Naive thymus-derived CD4-positive, alpha-beta T cell (primary cell): ENCODE measurements around the gene MACF1. TPM values are rescaled to one million over a fixed set of nuclear protein-coding genes. Genes with fewer than 3 reads are reported as not detected.

Source experiments
- ATAC-seq: fragments of 150-1000 bp; cut with Tn5 transposase; 2 replicates; pipeline ENCODE4 v1.10.0; 2021; ENCODE audit warnings: mild to moderate bottlenecking, moderate library complexity
- CTCF ChIA-PET: fragments of 350-600 bp; sonication (Branson Sonifier 250); formaldehyde crosslinking; loops from one replicate; lab custom pipeline; 2021; ENCODE audit warnings: antibody characterized with exemption; lab: Charles Lee
- POLR2A ChIA-PET: fragments of 350-600 bp; sonication (Branson Sonifier 250); formaldehyde crosslinking; loops from one replicate; lab custom pipeline; 2021; ENCODE audit warnings: antibody characterized with exemption, inconsistent platforms; lab: Charles Lee
- DNase-seq, 9 donors: peaks; one replicate each; pipeline versions ENCODE4 v3.0.0 to v3.0.0-alpha.2; 2020 to 2022; ENCODE audit warnings: mixed read lengths in 1 of 9
- H3K27ac ChIP-seq: one replicate; pipeline ENCODE4 v1.7.0; 2013; ENCODE audit warnings: mild to moderate bottlenecking, low read depth, low read length, moderate library complexity
- H3K27me3 ChIP-seq, 2 donors: one replicate each; pipeline ENCODE4 v1.7.0; 2013; ENCODE audit warnings: low read length in 2 of 2, mild to moderate bottlenecking in 2 of 2, moderate library complexity in 2 of 2; ENCODE audit not compliant: control insufficient read depth in 2 of 2, insufficient read depth in 2 of 2
- H3K36me3 ChIP-seq, 3 experiments: 1 replicate in 2 of 3; 2 replicates in 1 of 3; pipeline ENCODE4 v1.7.0; 2013; ENCODE audit warnings: low read length in 3 of 3, mild to moderate bottlenecking in 3 of 3, moderate library complexity in 1 of 3; ENCODE audit not compliant: insufficient read depth in 3 of 3, control insufficient read depth in 2 of 3
- H3K4me1 ChIP-seq, 2 donors: one replicate each; pipeline ENCODE4 v1.7.0; 2013; ENCODE audit warnings: low read length in 2 of 2, mild to moderate bottlenecking in 2 of 2, moderate library complexity in 1 of 2; ENCODE audit not compliant: control insufficient read depth in 2 of 2, insufficient read depth in 2 of 2
- H3K4me3 ChIP-seq: 2 replicates; pipeline ENCODE4 v1.7.0; 2013; ENCODE audit warnings: mild to moderate bottlenecking, low read length
- H3K9me3 ChIP-seq, 3 experiments: 1 replicate in 2 of 3; 2 replicates in 1 of 3; pipeline ENCODE4 v1.7.0; 2013; ENCODE audit warnings: low read length in 3 of 3; ENCODE audit not compliant: control insufficient read depth in 2 of 3
- H3K27ac Mint-ChIP-seq, 9 donors: one replicate each; pipeline ENCODE4 v1.8.0; 2020 to 2022; ENCODE audit warnings: mixed read lengths in 9 of 9, mild to moderate bottlenecking in 8 of 9, moderate library complexity in 5 of 9, inconsistent platforms in 2 of 9
- H3K27me3 Mint-ChIP-seq, 5 donors: one replicate each; pipeline ENCODE4 v1.8.0; 2021 to 2022; ENCODE audit warnings: mixed read lengths in 5 of 5, mild to moderate bottlenecking in 1 of 5
- H3K36me3 Mint-ChIP-seq, 5 donors: one replicate each; pipeline ENCODE4 v1.8.0; 2020 to 2022; ENCODE audit warnings: mixed read lengths in 5 of 5, mild to moderate bottlenecking in 3 of 5, inconsistent platforms in 1 of 5
- H3K4me1 Mint-ChIP-seq, 7 donors: one replicate each; pipeline ENCODE4 v1.8.0; 2020 to 2022; ENCODE audit warnings: mixed read lengths in 7 of 7, mild to moderate bottlenecking in 3 of 7, inconsistent platforms in 1 of 7
- H3K4me3 Mint-ChIP-seq, 10 donors: one replicate each; pipeline ENCODE4 v1.8.0; 2020 to 2022; ENCODE audit warnings: mild to moderate bottlenecking in 10 of 10, mixed read lengths in 10 of 10, moderate library complexity in 6 of 10, inconsistent platforms in 2 of 10
- H3K9me3 Mint-ChIP-seq, 11 donors: one replicate each; pipeline ENCODE4 v1.8.0; 2020 to 2022; ENCODE audit warnings: mixed read lengths in 11 of 11, mild to moderate bottlenecking in 4 of 11, inconsistent platforms in 1 of 11, moderate library complexity in 1 of 11
- intact Hi-C, 2 donors: fragments of 100-400 bp; cut with micrococcal nuclease; formaldehyde crosslinking; loops; one replicate each; pipeline ENCODE4 v1.15.1; 2023
- polyA plus RNA-seq, 2 donors: library from polyadenylated mRNA; unstranded; fragments of 300-500 nt; fragmentation: Illumina TruSeq; gene quantifications; one replicate each; pipeline ENCODE4 v1.2.3, GENCODE V29; 2021
- total RNA-seq, 6 experiments: library from RNA in 5 of 6; stranded (reverse) in 5 of 6; gene quantifications; 1 replicate in 5 of 6; 2 replicates in 1 of 6; pipeline ENCODE4 v1.2.3 and lab custom pipeline; 2021 to 2026

Gene MACF1
- total and polyA plus RNA-seq, 7 experiments from 2014 or later: 21.2 to 409 (median 288) TPM

DNA sequence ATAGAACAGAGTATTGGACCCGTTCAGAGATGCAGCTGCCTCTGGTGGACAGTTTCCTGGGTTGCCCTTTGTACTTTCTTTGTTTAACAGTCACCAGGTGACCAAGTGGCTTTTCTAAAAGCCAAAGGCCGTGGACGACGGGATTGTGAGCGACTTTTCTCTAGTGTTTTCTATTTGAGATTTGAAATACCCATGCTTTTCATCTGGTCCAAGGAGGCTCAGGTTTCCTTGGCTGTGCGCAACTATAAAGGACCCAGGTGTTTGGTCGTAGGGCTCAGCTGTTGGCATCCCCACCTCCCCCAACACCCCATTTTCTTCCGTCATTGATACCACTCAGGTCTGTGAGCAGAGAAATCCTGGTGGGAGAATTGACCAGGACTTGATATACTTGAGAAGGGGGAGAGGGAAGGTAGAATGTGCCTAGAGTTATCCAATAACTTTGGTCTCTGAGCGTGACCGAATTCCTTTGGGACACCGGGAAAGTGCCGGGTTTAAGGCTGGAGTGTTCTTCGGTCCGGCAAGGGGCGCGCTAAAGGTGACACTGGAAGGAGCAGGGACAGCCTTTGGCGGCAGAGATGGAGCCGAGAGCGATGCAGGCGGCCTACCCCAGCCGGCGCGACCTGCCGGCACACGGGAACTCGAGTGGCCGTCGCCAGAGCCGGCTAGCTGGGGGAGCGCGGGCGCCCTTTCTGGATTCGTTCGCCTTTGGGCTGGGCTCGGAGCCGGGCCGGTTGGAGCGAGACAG lies 203.6 kb downstream of the MACF1 start:
- intact Hi-C loops: loop anchor here (2.0 to 10.0 kb wide), 6 partner anchors 13 to 533 kb away; partner anchors contain the start of genes MYCBP (in 1 of the 2) and NDUFS5 (in 1 of the 2)
- H3K9me3 ChIP-seq: no peaks in the 10 kb centered on the region
- H3K27me3 ChIP-seq: no peaks in the 10 kb centered on the region
- no peaks in the 10 kb centered on the region for H3K9me3 Mint-ChIP-seq
- DNase-seq (no peak), ATAC-seq (no peak)
- ChIA-PET CTCF (no interaction called here), POLR2A (interaction anchor here (0.5 to 2.2 kb wide), 2 partner anchors 9 to 15 kb away, joined by 5 to 9 read pairs; no protein-coding TSS in a partner anchor)
- no peaks in the 10 kb centered on the region for H3K27me3 Mint-ChIP-seq
- H3K27ac Mint-ChIP-seq: peak overlapping the region in 8 of 9 donors; percentile 59 to 93 (median 77)
- H3K4me3 Mint-ChIP-seq: peak overlapping the region; percentile 88 to 94 (median 91)
- H3K4me1 ChIP-seq: peaks cover 16 to 34% of the 10 kb centered on the region in 2 donors
- H3K4me3 ChIP-seq: peak overlapping the region; percentile 54
- peaks cover 0 to 11% (median 8%) of the 10 kb centered on the region in 3 experiments for H3K36me3 ChIP-seq
- H3K4me1 Mint-ChIP-seq: peaks cover 34 to 72% (median 63%) of the 10 kb centered on the region in 7 donors
- H3K27ac ChIP-seq: peak overlapping the region; percentile 69
- H3K36me3 Mint-ChIP-seq: peaks cover 0 to 10% (median 6%) of the 10 kb centered on the region in 5 donors

DNA sequence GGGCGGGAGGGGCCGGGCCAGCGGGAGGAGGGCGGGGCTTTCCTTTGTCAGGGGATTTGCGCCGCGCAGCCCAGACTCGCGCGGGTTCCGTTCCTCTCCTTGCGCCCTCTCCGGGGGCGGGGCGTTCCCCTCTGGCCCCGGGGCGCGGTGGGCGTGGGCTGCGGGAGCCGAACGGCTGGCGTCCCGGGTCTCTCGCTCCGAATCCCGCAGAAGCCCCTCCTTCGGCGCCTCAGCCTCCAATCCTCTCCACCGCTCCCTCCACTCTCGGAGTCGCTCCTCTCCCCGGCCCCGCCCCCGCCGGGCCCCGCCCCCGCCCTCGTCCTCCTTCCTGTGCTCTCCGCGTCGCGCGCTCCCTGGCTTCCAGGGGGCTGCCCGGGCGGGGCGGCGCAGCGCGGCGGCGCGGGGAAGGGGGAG lies 204.2 kb downstream of the MACF1 start:
- DNase-seq (peak; percentile 59 to 89 (median 72)), ATAC-seq (peak; percentile 92)
- POLR2A ChIA-PET: interaction anchor here (2.2 kb wide), 1 partner anchor 16 kb away, joined by 9 read pairs; no protein-coding TSS in a partner anchor
- H3K4me1 ChIP-seq: peaks cover 16 to 34% of the 10 kb centered on the region in 2 donors
- H3K4me3 ChIP-seq: peak overlapping the region; percentile 54
- Mint-ChIP-seq H3K9me3 (no peaks in the 10 kb centered on the region), H3K27ac (peak overlapping the region in 2 of 9 donors; percentile 59 to 88), H3K27me3 (no peaks in the 10 kb centered on the region), H3K4me3 (peak overlapping the region in 8 of 10 donors; percentile 81 to 94 (median 90)), H3K4me1 (peaks cover 36 to 69% (median 63%) of the 10 kb centered on the region in 7 donors), H3K36me3 (peaks cover 0 to 7% (median 4%) of the 10 kb centered on the region in 5 donors)
- H3K27me3 ChIP-seq: no peaks in the 10 kb centered on the region
- H3K36me3 ChIP-seq: peaks cover 0 to 11% (median 8%) of the 10 kb centered on the region in 3 experiments
- H3K27ac ChIP-seq: peak overlapping the region; percentile 73
- intact Hi-C loops: loop anchor here (2.0 to 10.0 kb wide), 6 partner anchors 14 to 534 kb away; partner anchors contain the start of genes MYCBP (in 1 of the 2) and NDUFS5 (in 1 of the 2)
- CTCF ChIA-PET: no interaction called here
- no peaks in the 10 kb centered on the region for H3K9me3 ChIP-seq

DNA sequence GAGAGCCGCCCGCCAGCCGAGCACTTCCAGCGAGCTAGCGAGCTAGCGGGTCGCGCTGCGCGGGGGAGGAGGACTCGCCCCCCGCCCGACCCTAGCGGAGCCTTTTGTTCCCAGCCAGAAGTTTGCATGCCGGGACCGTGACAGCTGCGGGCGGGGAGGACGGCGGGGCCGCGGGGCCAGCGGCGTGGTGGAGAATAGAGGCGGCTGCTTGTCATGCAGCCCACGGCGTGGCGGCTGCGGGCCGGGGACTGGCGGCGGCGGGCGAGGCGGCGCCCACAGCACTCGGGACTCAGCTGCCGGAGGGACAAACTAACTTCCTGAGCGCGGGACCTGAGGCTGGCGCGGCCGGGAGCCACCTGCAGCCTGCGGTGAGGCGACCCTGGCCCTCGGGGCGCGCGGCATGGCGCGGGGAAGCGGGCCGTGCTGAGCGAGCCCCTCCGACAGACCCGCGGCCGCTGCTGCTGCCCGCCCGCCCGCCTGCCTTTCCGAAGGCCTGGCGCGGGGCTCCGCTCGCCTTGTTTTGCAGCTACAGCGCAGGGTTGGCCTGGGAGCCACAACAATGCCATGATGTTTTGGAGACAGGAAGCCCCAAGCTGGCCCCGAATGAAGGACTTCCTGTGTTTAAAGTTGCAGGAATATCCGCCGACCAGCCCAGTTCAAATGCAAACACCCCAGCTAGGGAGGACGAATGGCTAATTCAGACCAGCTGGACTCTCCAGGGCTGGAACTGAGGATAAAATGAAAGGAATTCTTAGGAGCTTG lies 204.7 kb downstream of the MACF1 start:
- ChIA-PET POLR2A (interaction anchor here (0.5 to 2.2 kb wide), 7 partner anchors 9 to 128 kb away, joined by 3 to 9 read pairs (median 5); no protein-coding TSS in a partner anchor), CTCF (interaction anchor here (0.7 to 3.8 kb wide), 11 partner anchors 9 to 311 kb away, joined by 3 to 13 read pairs (median 7); no protein-coding TSS in a partner anchor)
- peak overlapping the region; percentile 75 to 94 (median 86) for H3K4me3 Mint-ChIP-seq
- H3K4me1 Mint-ChIP-seq: peaks cover 41 to 73% (median 65%) of the 10 kb centered on the region in 7 donors
- no peaks in the 10 kb centered on the region for H3K9me3 Mint-ChIP-seq
- peaks cover 0 to 17% (median 8%) of the 10 kb centered on the region in 3 experiments for H3K36me3 ChIP-seq
- H3K4me1 ChIP-seq: peaks cover 16 to 34% of the 10 kb centered on the region in 2 donors
- H3K27ac ChIP-seq: peak overlapping the region; percentile 73
- H3K9me3 ChIP-seq: no peaks in the 10 kb centered on the region
- H3K36me3 Mint-ChIP-seq: peaks cover 0 to 9% (median 4%) of the 10 kb centered on the region in 5 donors
- no peaks in the 10 kb centered on the region for H3K27me3 ChIP-seq
- H3K4me3 ChIP-seq: peak overlapping the region; percentile 47
- DNase-seq (peak in 3 of 9 donors; percentile 10 to 17 (median 16)), ATAC-seq (no peak)
- H3K27ac Mint-ChIP-seq: peak overlapping the region in 8 of 9 donors; percentile 11 to 84 (median 42)
- no peaks in the 10 kb centered on the region for H3K27me3 Mint-ChIP-seq
- intact Hi-C loops: loop anchor here (2.0 to 10.0 kb wide), 6 partner anchors 14 to 534 kb away; partner anchors contain the start of genes MYCBP (in 1 of the 2) and NDUFS5 (in 1 of the 2)

- no peaks in the 10 kb centered on the region for H3K27me3 ChIP-seq
- POLR2A ChIA-PET: interaction anchor here (0.6 to 1.5 kb wide), 3 partner anchors 25 to 238 kb away, joined by 3 to 5 read pairs (median 5); no protein-coding TSS in a partner anchor
- Mint-ChIP-seq H3K36me3 (peaks cover 0 to 21% (median 5%) of the 10 kb centered on the region in 5 donors), H3K9me3 (no peaks in the 10 kb centered on the region), H3K27me3 (no peaks in the 10 kb centered on the region), H3K4me3 (peak overlapping the region in 7 of 10 donors; percentile 0 to 89 (median 61)), H3K27ac (peak overlapping the region in 7 of 9 donors; percentile 4 to 76 (median 49)), H3K4me1 (peaks cover 36 to 72% (median 65%) of the 10 kb centered on the region in 7 donors)
- peaks cover 0 to 18% (median 8%) of the 10 kb centered on the region in 3 experiments for H3K36me3 ChIP-seq
- DNase-seq (peak; percentile 26 to 78 (median 68)), ATAC-seq (peak; percentile 63)
- intact Hi-C loops: loop anchor here in 1 of 2 donors (1.0 to 10.0 kb wide), 6 partner anchors 33 to 556 kb away; partner anchors contain the start of gene RRAGC
- H3K4me1 ChIP-seq: peaks cover 16 to 34% of the 10 kb centered on the region in 2 donors
- CTCF ChIA-PET: interaction anchor here (0.6 to 3.8 kb wide), 22 partner anchors 8 to 320 kb away, joined by 3 to 26 read pairs (median 6); no protein-coding TSS in a partner anchor
- no peaks in the 10 kb centered on the region for H3K9me3 ChIP-seq
- no peak overlapping the region for H3K27ac ChIP-seq
- H3K4me3 ChIP-seq: no peak overlapping the region
Observed at GRCh38 chr1:39410915-39411436, 206.5 kb downstream of the MACF1 start.

- Histone ChIP-seq H3K4me3 (no peak overlapping the region), H3K36me3 (peaks cover 0 to 18% (median 8%) of the 10 kb centered on the region in 3 experiments), H3K27me3 (no peaks in the 10 kb centered on the region), H3K4me1 (peaks cover 16 to 34% of the 10 kb centered on the region in 2 donors), H3K9me3 (no peaks in the 10 kb centered on the region), H3K27ac (no peak overlapping the region)
- peak overlapping the region in 1 of 10 donors; percentile 14 for H3K4me3 Mint-ChIP-seq
- DNase-seq (no peak), ATAC-seq (no peak)
- intact Hi-C loops: loop anchor here in 1 of 2 donors (1.0 to 10.0 kb wide), 6 partner anchors 34 to 557 kb away; partner anchors contain the start of gene RRAGC
- H3K36me3 Mint-ChIP-seq: peaks cover 0 to 21% (median 6%) of the 10 kb centered on the region in 5 donors
- CTCF ChIA-PET: interaction anchor here (0.6 to 3.8 kb wide), 21 partner anchors 7 to 321 kb away, joined by 3 to 26 read pairs (median 4); no protein-coding TSS in a partner anchor
- peaks cover 33 to 72% (median 66%) of the 10 kb centered on the region in 7 donors for H3K4me1 Mint-ChIP-seq
- H3K27me3 Mint-ChIP-seq: no peaks in the 10 kb centered on the region
- no peaks in the 10 kb centered on the region for H3K9me3 Mint-ChIP-seq
- POLR2A ChIA-PET: interaction anchor here (0.6 to 1.3 kb wide), 5 partner anchors 13 to 239 kb away, joined by 3 to 5 read pairs (median 3); no protein-coding TSS in a partner anchor
- peak overlapping the region in 3 of 9 donors; percentile 17 to 52 (median 21) for H3K27ac Mint-ChIP-seq
Observed at GRCh38 chr1:39411526-39412478, 207.3 kb downstream of the MACF1 start.
